22Rv1 (cell line): ENCODE measurements around the gene DCDC1.

Experiments used
- CTCF ChIP-seq: fragments of 450-650 bp; IDR thresholded peaks from 2 replicates; pipeline ENCODE4 v1.5.1; 2017; ENCODE audit warnings: mild to moderate bottlenecking
- ZFX ChIP-seq: fragments of 450-650 bp; IDR thresholded peaks from 2 replicates; pipeline ENCODE4 v1.6.1; 2017; ENCODE audit warnings: antibody characterized with exemption, borderline replicate concordance

- TF ChIP-seq CTCF, result no peak
- TF ChIP-seq ZFX, result no peak
These were observed 310.0 kb downstream of the DCDC1 start for GRCh38 chr11:31059529-31059928.
